Ovary (tissue), 9 donors: Measurements from ENCODE around the gene WNT7B. TPM values are rescaled to one million over a fixed set of nuclear protein-coding genes. Genes with fewer than 3 reads are reported as not detected.
A peak's percentile ranks its signal among the peaks of the same experiment; 100 is the strongest.

ENCODE experiments used
- DNase-seq, 5 donors: peaks; one replicate each; pipeline ENCODE4 v3.0.0-alpha.2; 2019 to 2020
- H3K27ac ChIP-seq, 2 donors: fragments of 200-600 bp; one replicate each; pipeline versions ENCODE4 v1.5.1 to v1.8.0; 2019 to 2022
- H3K27me3 ChIP-seq: fragments of 200-600 bp; one replicate; pipeline ENCODE4 v1.8.0; 2022
- H3K36me3 ChIP-seq: fragments of 200-600 bp; sonication (generic); one replicate; pipeline ENCODE4 v1.5.1; 2019
- H3K4me1 ChIP-seq: one replicate; pipeline ENCODE4 v1.8.1; 2013; ENCODE audit warnings: mild to moderate bottlenecking, moderate library complexity; ENCODE audit not compliant: insufficient read depth
- H3K4me3 ChIP-seq: fragments of 200-600 bp; sonication (generic); one replicate; pipeline ENCODE4 v1.5.1; 2017
- H3K9me3 ChIP-seq, 2 donors: fragments of 200-600 bp in 1 of 2; sonication (generic) in 1 of 2; one replicate each; pipeline versions ENCODE4 v1.5.1 to v1.8.1; 2013 to 2019; ENCODE audit warnings: mild to moderate bottlenecking in 1 of 2, moderate library complexity in 1 of 2
- CTCF ChIP-seq, 3 donors: fragments of 450-650 bp in 2 of 3; fragments of 200-600 bp in 1 of 3; IDR thresholded peaks; one replicate each; pipeline versions ENCODE4 v1.5.1 to v1.8.0; 2016 to 2022; ENCODE audit warnings: antibody characterized with exemption in 3 of 3, mild to moderate bottlenecking in 1 of 3
- EP300 ChIP-seq: sonication (generic); formaldehyde crosslinking; IDR thresholded peaks from one replicate; pipeline ENCODE4 v1.6.1; 2017; ENCODE audit warnings: antibody characterized with exemption
- POLR2A ChIP-seq: fragments of 450-650 bp; IDR thresholded peaks from one replicate; pipeline ENCODE4 v1.6.1; 2017; ENCODE audit warnings: antibody characterized with exemption, mild to moderate bottlenecking, moderate library complexity
- WGBS, 3 donors: extraction: QIAGEN DNeasy Blood & Tissue Kit in 1 of 3; methylation state at CpG; one replicate each; pipeline versions ENCODE4 v1.1.5 to v1.1.7; 2013 to 2017; 5-methylcytosine and 5-hydroxymethylcytosine counted together
- intact Hi-C, 4 donors: fragments of 100-400 bp; cut with DNase I; formaldehyde crosslinking; loops; one replicate each; pipeline versions ENCODE4 v1.11.0 to v1.15.1; 2022 to 2023
- polyA plus RNA-seq, 2 donors: library from polyadenylated mRNA; stranded (reverse); fragments of 200-250 nt in 1 of 2; fragments of 350-450 nt in 1 of 2; fragmentation: Illumina TruSeq in 1 of 2; extraction: RNeasy Lipid Tissue Mini Kit (QIAGEN cat#74804) in 1 of 2; gene quantifications; one replicate each; pipeline ENCODE4 v1.2.3, GENCODE V29; 2013 to 2014
- total RNA-seq, 7 donors: library from RNA; depleted of rRNA in 2 of 7; stranded (reverse); fragments of >200 nt in 2 of 7; fragmentation: NEBNext Ultra II Directional in 3 of 7; extraction: Animal tissue kit (Norgen Biotek cat#: 25700) in 3 of 7; gene quantifications; one replicate each; pipeline versions ENCODE4 v1.1.0 to v1.2.4, GENCODE V29; 2016 to 2023
- donor health status: DM: no; HTN: no; CAD: no; lungs with moderate emphysema.
- donor health status: DM: no; HTN: no; CAD: no.
- donor health status: Bipolar disorder and iron deficiency.
- donor health status: DM: yes; HTN: yes; CAD: no.
- donor health status: DM: no; HTN: no; CAD: no.
- donor health status: DM: yes; HTN: yes; CAD: no.

The WNT7B gene
- total and polyA plus RNA-seq, 9 donors = 0.22 to 2.5 (median 0.59) TPM; not detected in 5

GRCh38 chr22:46023558-46023981 is 46.6 kb upstream of the WNT7B start:
- intact Hi-C loops = no loop called here
- WGBS, 3 donors = 73 to 79% (median 77%) methylated on average over 14 of the region's 14 CpGs
- H3K27ac ChIP-seq = no peak overlapping the region
- no peaks in the 10 kb centered on the region for H3K27me3 ChIP-seq
- H3K4me3 ChIP-seq = no peak overlapping the region
- DNase-seq = peak; percentile 11 to 40 (median 28)
- no peaks in the 10 kb centered on the region for H3K9me3 ChIP-seq
- H3K4me1 ChIP-seq = peaks cover 6% of the 10 kb centered on the region
- no peak for TF ChIP-seq POLR2A
- no peaks in the 10 kb centered on the region for H3K36me3 ChIP-seq

- 82 to 88% (median 84%) methylated on average over 10 of the region's 10 CpGs for WGBS, 3 donors
- H3K27me3 ChIP-seq = no peaks in the 10 kb centered on the region
- no peaks in the 10 kb centered on the region for H3K9me3 ChIP-seq
- H3K4me1 ChIP-seq = peaks cover 6% of the 10 kb centered on the region
- no peak overlapping the region for H3K27ac ChIP-seq
- H3K36me3 ChIP-seq = no peaks in the 10 kb centered on the region
- DNase-seq = peak in 2 of 5 donors; percentile 12 to 15
- intact Hi-C loops = no loop called here
- no peak for TF ChIP-seq POLR2A
- no peak for TF ChIP-seq CTCF (IDR thresholded peaks at IDR 0.05)
- H3K4me3 ChIP-seq = no peak overlapping the region
These were observed 46.0 kb upstream of the WNT7B start for GRCh38 chr22:46022881-46023512.

GRCh38 chr22:46021577-46021976 is 44.6 kb upstream of the WNT7B start:
- peak in 1 of 5 donors; percentile 12 for DNase-seq
- Histone ChIP-seq H3K27ac (no peak overlapping the region), H3K36me3 (no peaks in the 10 kb centered on the region), H3K9me3 (no peaks in the 10 kb centered on the region), H3K27me3 (no peaks in the 10 kb centered on the region), H3K4me1 (peaks cover 1% of the 10 kb centered on the region), H3K4me3 (no peak overlapping the region)
- 69 to 78% (median 78%) methylated on average over 3 of the region's 3 CpGs for WGBS, 3 donors
- intact Hi-C loops = no loop called here
- TF ChIP-seq CTCF (IDR thresholded peaks at IDR 0.05) (no peak), POLR2A (no peak), EP300 (no peak)

GRCh38 chr22:46019351-46019750 is 42.4 kb upstream of the WNT7B start:
- no peaks in the 10 kb centered on the region for H3K9me3 ChIP-seq
- peak in 1 of 5 donors; percentile 9 for DNase-seq
- H3K27ac ChIP-seq = no peak overlapping the region
- no peaks in the 10 kb centered on the region for H3K27me3 ChIP-seq
- peaks cover 1% of the 10 kb centered on the region for H3K4me1 ChIP-seq
- no peaks in the 10 kb centered on the region for H3K36me3 ChIP-seq
- H3K4me3 ChIP-seq = no peak overlapping the region
- TF ChIP-seq POLR2A = no peak
- no peak for TF ChIP-seq CTCF (IDR thresholded peaks at IDR 0.05)
- TF ChIP-seq EP300 = no peak
- 85 to 87% (median 86%) methylated on average over 6 of the region's 6 CpGs for WGBS, 3 donors
- intact Hi-C loops = loop anchor here in 1 of 4 donors (10.0 kb wide), 1 partner anchor 55 kb away; no protein-coding TSS in a partner anchor

- no peak overlapping the region for H3K27ac ChIP-seq
- H3K4me3 ChIP-seq = no peak overlapping the region
- no peak for TF ChIP-seq EP300
- TF ChIP-seq POLR2A = no peak
- no peak for TF ChIP-seq CTCF (IDR thresholded peaks at IDR 0.05)
- H3K9me3 ChIP-seq = no peaks in the 10 kb centered on the region
- H3K27me3 ChIP-seq = no peaks in the 10 kb centered on the region
- intact Hi-C loops = loop anchor here in 1 of 4 donors (10.0 kb wide), 1 partner anchor 56 kb away; no protein-coding TSS in a partner anchor
- DNase-seq = no peak
- H3K4me1 ChIP-seq = peaks cover 2% of the 10 kb centered on the region
- H3K36me3 ChIP-seq = no peaks in the 10 kb centered on the region
These were observed 41.9 kb upstream of the WNT7B start for GRCh38 chr22:46018859-46019258.
